ENCODE measurements around the gene RUNDC1.
"Not testable (repeated sequence)": the region's sequence is repeated elsewhere in the genome, so short reads cannot be mapped to it uniquely, and the experiment has no call there.

RUNDC1 gene

GRCh38 chr17:42989726-42990652 lies 9.6 kb downstream of the RUNDC1 start:
- in situ Hi-C loops (cut with MboI; ENCODE audit: low sequenced_read_pairs), result no loop called here

- in situ Hi-C loops (cut with MboI; ENCODE audit: low sequenced_read_pairs), result no loop called here
Observed at GRCh38 chr17:42991471-42991870, 11.1 kb downstream of the RUNDC1 start.

GRCh38 chr17:42992872-42993271 lies 12.5 kb downstream of the RUNDC1 start:
- in situ Hi-C loops (cut with MboI; ENCODE audit: low sequenced_read_pairs), result no loop called here

- in situ Hi-C loops (cut with MboI; ENCODE audit: low sequenced_read_pairs), result not testable (repeated sequence)
Observed at GRCh38 chr17:42993913-42994312, 13.5 kb downstream of the RUNDC1 start.

- in situ Hi-C loops (cut with MboI; ENCODE audit: low sequenced_read_pairs), result no loop called here
Observed at GRCh38 chr17:42997390-42997983, 17.1 kb downstream of the RUNDC1 start.

GRCh38 chr17:42997984-42998938 lies 17.9 kb downstream of the RUNDC1 start, which contains the start of gene RPL27:
Gene RPL27 (plus strand): TSS chr17:42998419. CDS start chr17:42998751, 332 bp downstream.
- in situ Hi-C loops (cut with MboI; ENCODE audit: low sequenced_read_pairs), result no loop called here

GRCh38 chr17:42999003-42999525 lies 18.7 kb downstream of the RUNDC1 start:
- in situ Hi-C loops (cut with MboI; ENCODE audit: low sequenced_read_pairs), result no loop called here

GRCh38 chr17:43000894-43001293 lies 20.5 kb downstream of the RUNDC1 start:
- in situ Hi-C loops (cut with MboI; ENCODE audit: low sequenced_read_pairs), result not testable (repeated sequence)

- in situ Hi-C loops (cut with MboI; ENCODE audit: low sequenced_read_pairs), result no loop called here
Observed at GRCh38 chr17:43003542-43004172, 23.3 kb downstream of the RUNDC1 start.

- in situ Hi-C loops (cut with MboI; ENCODE audit: low sequenced_read_pairs), result no loop called here
Observed at GRCh38 chr17:43006639-43007551, 26.5 kb downstream of the RUNDC1 start, which contains the start of gene IFI35. Gene IFI35 (plus strand): TSS chr17:43006784. CDS start chr17:43006948, 164 bp downstream.

- in situ Hi-C loops (cut with MboI; ENCODE audit: low sequenced_read_pairs), result no loop called here
Observed at GRCh38 chr17:43010667-43011308, 30.4 kb downstream of the RUNDC1 start.

- in situ Hi-C loops (cut with MboI; ENCODE audit: low sequenced_read_pairs), result no loop called here
Observed at GRCh38 chr17:43011728-43012472, 31.5 kb downstream of the RUNDC1 start.

GRCh38 chr17:43013296-43013695 lies 32.9 kb downstream of the RUNDC1 start:
- in situ Hi-C loops (cut with MboI; ENCODE audit: low sequenced_read_pairs), result no loop called here

- in situ Hi-C loops (cut with MboI; ENCODE audit: low sequenced_read_pairs), result no loop called here
Observed at GRCh38 chr17:43014020-43014648, 33.8 kb downstream of the RUNDC1 start.

GRCh38 chr17:43014649-43015542 lies 34.5 kb downstream of the RUNDC1 start:
- in situ Hi-C loops (cut with MboI; ENCODE audit: low sequenced_read_pairs), result no loop called here

GRCh38 chr17:43015579-43015978 lies 35.2 kb downstream of the RUNDC1 start:
- in situ Hi-C loops (cut with MboI; ENCODE audit: low sequenced_read_pairs), result no loop called here

Measured in HL-60/S4 treated with phorbol 12-myristate 13-acetate at 8.2 ng/mL for 4 days and 3 days (cell line).